Upper lobe of left lung (tissue), 6 donors: ENCODE results near the gene LYPD3. TPM values are rescaled to one million over a fixed set of nuclear protein-coding genes. Genes with fewer than 3 reads are reported as not detected.

ENCODE experiments used
- ATAC-seq, 2 donors: fragments of 200-7000 bp; cut with Tn5 transposase; one replicate each; pipeline ENCODE4 v1.9.1; 2022; ENCODE audit warnings: mild to moderate bottlenecking in 2 of 2, moderate library complexity in 2 of 2; ENCODE audit not compliant: low FRiP score in 2 of 2
- DNase-seq, 2 donors: peaks; one replicate each; pipeline ENCODE4 v3.0.0-alpha.2; 2019 to 2020
- H3K27ac ChIP-seq, 4 donors: fragments of 200-600 bp; sonication (generic); one replicate each; pipeline ENCODE4 v1.5.1; 2016 to 2019
- H3K27me3 ChIP-seq, 4 donors: fragments of 200-600 bp; sonication (generic); one replicate each; pipeline ENCODE4 v1.5.1; 2017 to 2019
- H3K36me3 ChIP-seq, 4 donors: fragments of 200-600 bp; sonication (generic); one replicate each; pipeline ENCODE4 v1.5.1; 2016 to 2019
- H3K4me1 ChIP-seq, 4 donors: fragments of 200-600 bp; sonication (generic); one replicate each; pipeline ENCODE4 v1.5.1; 2018 to 2019
- H3K4me3 ChIP-seq, 4 donors: fragments of 200-600 bp; sonication (generic); one replicate each; pipeline ENCODE4 v1.5.1; 2017 to 2019; ENCODE audit warnings: mild to moderate bottlenecking in 2 of 4, moderate library complexity in 1 of 4
- H3K9me3 ChIP-seq, 4 donors: fragments of 200-600 bp; sonication (generic); one replicate each; pipeline ENCODE4 v1.5.1; 2018 to 2019
- CTCF ChIP-seq, 6 experiments: fragments of 450-650 bp in 4 of 6; fragments of 200-600 bp in 2 of 6; sonication (generic) in 2 of 6; IDR thresholded peaks; one replicate each; pipeline ENCODE4 v1.5.1; 2016 to 2019; ENCODE audit warnings: antibody characterized with exemption in 6 of 6
- EP300 ChIP-seq, 4 donors: sonication (generic); formaldehyde crosslinking; IDR thresholded peaks; one replicate each; pipeline ENCODE4 v1.5.1; 2017; ENCODE audit warnings: antibody characterized with exemption in 4 of 4, control low read depth in 2 of 4
- POLR2A ChIP-seq, 4 donors: fragments of 450-650 bp; IDR thresholded peaks; one replicate each; pipeline ENCODE4 v1.5.1; 2016 to 2017; ENCODE audit warnings: antibody characterized with exemption in 4 of 4, mild to moderate bottlenecking in 2 of 4
- POLR2AphosphoS5 ChIP-seq, 2 donors: sonication (generic); formaldehyde crosslinking; IDR thresholded peaks; one replicate each; pipeline ENCODE4 v1.5.1; 2017; ENCODE audit warnings: antibody characterized with exemption in 2 of 2
- WGBS, 2 donors: methylation state at CpG; one replicate each; pipeline ENCODE4 v1.1.5; 2017 to 2018; 5-methylcytosine and 5-hydroxymethylcytosine counted together
- total RNA-seq, 6 donors: library from RNA; depleted of rRNA in 4 of 6; stranded (reverse); fragments of >200 nt in 4 of 6; gene quantifications; one replicate each; pipeline versions ENCODE4 v1.1.0 to v1.2.1, GENCODE V29; 2016 to 2021
- donor health status: DM: no; HTN: no; CAD: no; lungs with moderate emphysema.
- donor health status: DM: no; HTN: yes; CAD: no; lungs with severe emphysema.

The LYPD3 gene
- total RNA-seq, 6 donors from 2014 or later, result 0.29 to 13.6 (median 0.39) TPM; not detected in 1

DNA sequence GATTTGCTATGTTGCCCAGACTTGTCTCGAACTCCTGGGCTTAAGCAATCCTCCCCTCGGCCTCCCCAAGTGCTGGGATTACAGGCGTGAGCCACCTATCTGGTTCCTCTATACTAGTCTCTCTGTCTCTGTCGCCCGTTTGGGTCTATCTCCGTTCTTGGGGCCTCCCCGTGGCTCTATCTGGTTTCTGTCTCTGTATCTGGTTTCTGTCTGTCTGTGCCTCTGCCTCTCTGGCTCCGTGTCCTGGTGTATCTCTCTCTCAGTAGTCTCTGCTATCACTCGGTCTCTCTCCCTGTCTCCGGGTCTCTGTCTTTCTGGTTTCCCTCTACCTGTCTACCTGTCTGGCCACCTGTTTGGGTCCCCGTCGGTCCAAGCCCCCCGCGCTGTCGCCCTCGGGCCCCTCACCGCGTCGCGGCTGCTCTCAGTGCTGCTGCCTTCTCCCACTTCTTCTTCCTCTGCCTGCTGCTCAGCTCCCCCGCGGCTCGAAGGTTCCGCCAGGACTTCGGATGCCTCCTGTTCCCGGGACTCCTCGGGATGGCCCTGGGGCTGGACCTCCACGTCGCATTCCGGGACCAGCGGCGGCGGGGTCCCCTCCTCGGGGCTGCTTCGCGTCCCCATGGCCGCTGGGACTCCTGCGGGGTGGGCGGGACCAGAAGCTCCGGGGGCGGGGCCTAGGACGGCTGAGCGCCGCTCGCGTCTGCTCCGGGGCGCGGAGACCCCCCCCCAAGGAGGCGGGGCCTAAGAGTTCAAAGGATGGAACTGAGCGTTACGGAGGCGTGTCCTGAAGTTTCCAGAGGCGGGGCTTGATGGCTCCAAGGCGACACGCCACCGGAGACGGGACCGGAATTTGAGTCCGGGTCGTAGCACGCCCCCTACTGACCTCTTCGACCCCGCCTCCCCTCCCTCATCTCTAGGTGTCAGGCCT lies 38.4 kb upstream of the LYPD3 start:
- ATAC-seq (peak; percentile 96 to 99), DNase-seq (peak; percentile 96 to 98)
- H3K27ac ChIP-seq, result peak overlapping the region; percentile 77 to 90 (median 87)
- H3K9me3 ChIP-seq, result no peaks in the 10 kb centered on the region
- H3K4me1 ChIP-seq, result peaks cover 8 to 21% (median 14%) of the 10 kb centered on the region in 4 donors
- H3K27me3 ChIP-seq, result no peaks in the 10 kb centered on the region
- WGBS, 2 donors, result 2 to 7% methylated on average over 20 to 52 of the region's 64 CpGs
- H3K4me3 ChIP-seq, result peak overlapping the region; percentile 65 to 75 (median 72)
- peaks cover 0 to 20% (median 9%) of the 10 kb centered on the region in 4 donors for H3K36me3 ChIP-seq
- TF ChIP-seq CTCF (IDR thresholded peaks at IDR 0.05) (peak in 3 of 6 experiments; percentile 9 to 41 (median 29)), POLR2AphosphoS5 (IDR thresholded peaks at IDR 0.05) (peak in 1 of 2 donors; percentile 78), EP300 (IDR thresholded peaks at IDR 0.05) (no peak), POLR2A (IDR thresholded peaks at IDR 0.05) (peak in 1 of 4 donors; percentile 51)

- DNase-seq, result no peak
- Histone ChIP-seq H3K27ac (no peak overlapping the region), H3K9me3 (no peaks in the 10 kb centered on the region), H3K27me3 (no peaks in the 10 kb centered on the region), H3K4me3 (no peak overlapping the region), H3K4me1 (peaks cover 8 to 21% (median 14%) of the 10 kb centered on the region in 4 donors), H3K36me3 (peaks cover 0 to 14% (median 2%) of the 10 kb centered on the region in 4 donors)
- WGBS, 2 donors, result 90 to 91% methylated on average over 23 of the region's 23 CpGs
- no peak for ATAC-seq
- TF ChIP-seq EP300 (IDR thresholded peaks at IDR 0.05) (no peak), CTCF (IDR thresholded peaks at IDR 0.05) (no peak), POLR2AphosphoS5 (IDR thresholded peaks at IDR 0.05) (no peak)
Measured at GRCh38 chr19:43502419-43502976, 37.1 kb upstream of the LYPD3 start.

GRCh38 chr19:43501661-43502418 lies 36.4 kb upstream of the LYPD3 start:
- ATAC-seq (no peak), DNase-seq (peak in 1 of 2 donors; percentile 79)
- no peak overlapping the region for H3K4me3 ChIP-seq
- no peaks in the 10 kb centered on the region for H3K27me3 ChIP-seq
- no peaks in the 10 kb centered on the region for H3K9me3 ChIP-seq
- TF ChIP-seq EP300 (IDR thresholded peaks at IDR 0.05), result no peak
- TF ChIP-seq POLR2A (IDR thresholded peaks at IDR 0.05), result no peak
- no peak for TF ChIP-seq POLR2AphosphoS5 (IDR thresholded peaks at IDR 0.05)
- TF ChIP-seq CTCF (IDR thresholded peaks at IDR 0.05), result no peak
- peaks cover 8 to 21% (median 14%) of the 10 kb centered on the region in 4 donors for H3K4me1 ChIP-seq
- H3K27ac ChIP-seq, result no peak overlapping the region
- H3K36me3 ChIP-seq, result peaks cover 0 to 21% (median 8%) of the 10 kb centered on the region in 4 donors
- 82 to 83% methylated on average over 43 of the region's 43 CpGs for WGBS, 2 donors

GRCh38 chr19:43499042-43499441 lies 33.6 kb upstream of the LYPD3 start:
- TF ChIP-seq EP300 (IDR thresholded peaks at IDR 0.05) (no peak), POLR2A (IDR thresholded peaks at IDR 0.05) (no peak), POLR2AphosphoS5 (IDR thresholded peaks at IDR 0.05) (no peak), CTCF (IDR thresholded peaks at IDR 0.05) (no peak)
- 80 to 82% methylated on average over 3 of the region's 3 CpGs for WGBS, 2 donors
- H3K27me3 ChIP-seq, result no peaks in the 10 kb centered on the region
- peaks cover 0 to 10% (median 3%) of the 10 kb centered on the region in 4 donors for H3K4me1 ChIP-seq
- no peak overlapping the region for H3K4me3 ChIP-seq
- H3K27ac ChIP-seq, result no peak overlapping the region
- peaks cover 0 to 34% (median 22%) of the 10 kb centered on the region in 4 donors for H3K36me3 ChIP-seq
- H3K9me3 ChIP-seq, result no peaks in the 10 kb centered on the region
- ATAC-seq (no peak), DNase-seq (no peak)
